ENCODE results near the gene MAP3K2. TPM values are rescaled to one million over a fixed set of nuclear protein-coding genes. Genes with fewer than 3 reads are reported as not detected.

Gene MAP3K2
- total and polyA plus RNA-seq, 4 donors: 6.6 to 79.3 (median 40.6) TPM

DNA sequence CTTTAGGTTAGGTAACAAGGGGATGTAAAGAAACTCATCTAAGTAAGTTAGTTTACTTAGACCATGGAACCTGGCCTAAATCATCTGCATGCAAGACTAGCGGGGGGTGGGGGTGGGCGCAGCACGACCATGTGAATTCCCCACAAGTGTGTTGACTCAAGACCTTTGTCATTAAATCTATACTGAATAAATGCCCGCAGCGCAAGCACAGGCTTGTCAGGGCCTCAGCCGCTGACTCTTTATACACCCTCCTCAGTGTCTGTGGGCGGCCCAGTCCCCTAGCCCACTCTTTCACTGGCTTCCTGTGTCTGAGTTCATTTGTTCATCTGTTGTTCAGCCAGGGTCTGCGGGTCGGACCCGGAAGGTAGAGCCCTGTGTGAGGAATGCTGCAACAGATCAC is 17.8 kb downstream of the MAP3K2 start:
- Histone ChIP-seq H3K4me1 (ENCODE audit: control insufficient read depth in 1 of 2, insufficient read depth in 2 of 2, low read length in 2 of 2) (peaks cover 0 to 2% of the 10 kb centered on the region in 2 donors), H3K9me3 (ENCODE audit: control insufficient read depth, low read length) (no peaks in the 10 kb centered on the region), H3K4me3 (ENCODE audit: low read length in 2 of 2) (no peak overlapping the region), H3K27me3 (ENCODE audit: control insufficient read depth in 1 of 2, insufficient read depth in 2 of 2, low read length in 1 of 2) (no peaks in the 10 kb centered on the region), H3K36me3 (ENCODE audit: control insufficient read depth in 1 of 2, insufficient read depth in 2 of 2, low read length in 1 of 2) (no peaks in the 10 kb centered on the region), H3K27ac (ENCODE audit: low read depth in 1 of 2, low read length in 2 of 2) (no peak overlapping the region)
- intact Hi-C loops (cut with DNase I): loop anchor here in 1 of 2 donors (5.0 kb wide), 1 partner anchor 42 kb away; no protein-coding TSS in a partner anchor
- WGBS, 2 donors: 93 to 94% methylated on average over 10 of the region's 10 CpGs
- DNase-seq (no peak), ATAC-seq (ENCODE audit: low FRiP score) (no peak)

DNA sequence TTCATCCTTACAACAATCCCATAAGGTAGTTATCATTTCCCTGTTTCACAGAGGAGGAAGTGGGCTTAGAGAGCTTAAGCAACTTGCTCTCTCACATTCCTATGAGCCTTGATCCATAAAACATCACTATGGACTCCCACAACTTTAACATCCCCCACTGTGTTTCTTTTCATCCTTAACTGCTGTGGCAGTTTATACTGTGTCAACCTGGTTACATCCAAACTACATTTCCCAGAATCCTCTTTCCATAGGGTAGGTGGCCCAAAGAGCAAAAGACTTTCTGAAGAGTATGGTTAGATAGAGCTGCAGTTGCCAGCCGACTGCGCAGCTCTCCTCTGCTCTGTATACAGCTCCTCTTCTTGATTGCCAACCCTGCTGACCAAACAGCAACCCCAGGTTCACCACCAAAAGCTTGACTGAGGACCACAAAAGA is 22.5 kb downstream of the MAP3K2 start:
- intact Hi-C loops (cut with DNase I): loop anchor here in 1 of 2 donors (10.0 kb wide), 1 partner anchor 50 kb away; the partner anchor contains the start of gene PROC
- H3K36me3 ChIP-seq (ENCODE audit: control insufficient read depth in 1 of 2, insufficient read depth in 2 of 2, low read length in 1 of 2): no peaks in the 10 kb centered on the region
- DNase-seq (no peak), ATAC-seq (ENCODE audit: low FRiP score) (no peak)
- H3K27me3 ChIP-seq (ENCODE audit: control insufficient read depth in 1 of 2, insufficient read depth in 2 of 2, low read length in 1 of 2): no peaks in the 10 kb centered on the region
- peaks cover 2% of the 10 kb centered on the region in 2 donors for H3K4me1 ChIP-seq (ENCODE audit: control insufficient read depth in 1 of 2, insufficient read depth in 2 of 2, low read length in 2 of 2)
- H3K4me3 ChIP-seq (ENCODE audit: low read length in 2 of 2): no peak overlapping the region
- H3K27ac ChIP-seq (ENCODE audit: low read depth in 1 of 2, low read length in 2 of 2): no peak overlapping the region
- H3K9me3 ChIP-seq (ENCODE audit: control insufficient read depth, low read length): no peaks in the 10 kb centered on the region
- WGBS, 2 donors: 74 to 84% methylated on average over 2 of the region's 2 CpGs

DNA sequence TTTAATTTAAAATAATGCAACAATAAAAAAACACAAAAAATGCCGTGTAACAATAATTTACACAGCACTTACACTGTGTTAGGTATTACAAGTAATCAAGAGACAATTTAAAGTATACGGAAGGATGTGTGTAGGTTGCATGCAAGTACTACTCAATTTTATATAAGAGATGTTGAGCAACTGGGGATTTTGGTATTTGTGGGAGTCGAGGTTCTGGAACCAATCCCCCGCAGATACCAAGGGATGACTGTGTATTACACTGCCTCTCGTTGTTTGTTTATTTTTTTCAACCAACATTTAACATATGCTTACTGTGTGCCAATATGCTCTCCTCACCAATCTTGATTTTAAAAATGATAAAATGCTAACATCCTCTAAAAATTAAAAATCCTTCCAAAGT is 24.8 kb downstream of the MAP3K2 start:
- intact Hi-C loops (cut with DNase I): loop anchor here in 1 of 2 donors (10.0 kb wide), 1 partner anchor 52 kb away; the partner anchor contains the start of gene PROC

DNA sequence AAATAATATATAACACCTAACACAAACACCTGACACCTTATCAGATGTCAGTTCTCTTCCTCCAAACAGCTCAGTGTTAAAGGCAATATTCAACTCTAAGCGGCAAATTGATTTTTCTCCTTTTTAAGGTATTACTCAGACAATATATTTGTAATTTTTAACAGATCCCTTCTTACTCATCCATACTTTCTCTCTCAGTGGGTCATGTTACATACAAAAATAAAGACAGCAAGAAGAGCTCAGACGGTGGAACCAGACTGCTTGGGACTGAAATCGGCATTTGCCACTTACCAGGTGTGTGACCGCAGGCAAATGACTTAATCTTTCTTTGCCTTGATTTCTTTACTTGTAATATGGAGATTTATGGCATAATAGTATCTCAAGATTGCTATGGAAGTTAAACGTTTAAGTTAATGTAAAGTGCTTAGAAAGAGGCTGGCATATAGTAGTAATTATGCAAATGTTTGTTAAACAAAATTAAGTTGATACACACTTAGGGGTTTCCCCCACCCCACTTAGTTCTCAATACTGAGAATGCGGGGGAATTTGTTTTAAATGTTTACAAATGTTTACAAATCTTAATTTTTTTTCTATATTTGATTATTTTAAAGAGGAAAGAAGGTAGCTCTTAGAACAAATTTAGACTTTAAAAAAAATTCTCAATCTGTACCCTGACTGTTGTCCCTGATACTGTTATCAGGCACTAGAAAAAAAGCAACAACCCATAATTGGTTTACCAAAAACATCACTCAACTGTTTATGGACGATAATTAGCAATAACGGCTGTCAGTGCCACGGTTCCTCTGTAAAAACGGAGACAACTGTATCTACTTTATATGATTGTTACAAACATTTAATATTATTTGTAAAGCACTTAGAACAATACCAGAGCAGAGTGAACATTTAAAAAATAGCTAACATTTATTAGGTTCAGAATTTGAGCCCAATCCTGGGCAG is 25.6 kb downstream of the MAP3K2 start:
- no peaks in the 10 kb centered on the region for H3K27me3 ChIP-seq (ENCODE audit: control insufficient read depth in 1 of 2, insufficient read depth in 2 of 2, low read length in 1 of 2)
- H3K27ac ChIP-seq (ENCODE audit: low read depth in 1 of 2, low read length in 2 of 2): no peak overlapping the region
- H3K4me1 ChIP-seq (ENCODE audit: control insufficient read depth in 1 of 2, insufficient read depth in 2 of 2, low read length in 2 of 2): peaks cover 2 to 5% of the 10 kb centered on the region in 2 donors
- no peak overlapping the region for H3K4me3 ChIP-seq (ENCODE audit: low read length in 2 of 2)
- H3K9me3 ChIP-seq (ENCODE audit: control insufficient read depth, low read length): no peaks in the 10 kb centered on the region
- 87 to 88% methylated on average over 10 of the region's 10 CpGs for WGBS, 2 donors
- no peaks in the 10 kb centered on the region for H3K36me3 ChIP-seq (ENCODE audit: control insufficient read depth in 1 of 2, insufficient read depth in 2 of 2, low read length in 1 of 2)
- ATAC-seq (ENCODE audit: low FRiP score) (no peak), DNase-seq (no peak)
- intact Hi-C loops (cut with DNase I): loop anchor here in 1 of 2 donors (10.0 kb wide), 1 partner anchor 53 kb away; the partner anchor contains the start of gene PROC

More for the DNA sequence above, 24.8 kb downstream of the MAP3K2 start:
- H3K4me3 ChIP-seq (ENCODE audit: low read length in 2 of 2): no peak overlapping the region
- ATAC-seq (ENCODE audit: low FRiP score): no peak
- no peaks in the 10 kb centered on the region for H3K9me3 ChIP-seq (ENCODE audit: control insufficient read depth, low read length)
- H3K27me3 ChIP-seq (ENCODE audit: control insufficient read depth in 1 of 2, insufficient read depth in 2 of 2, low read length in 1 of 2): no peaks in the 10 kb centered on the region
- DNase-seq: no peak
- 85 to 87% methylated on average over 5 of the region's 5 CpGs for WGBS, 2 donors
- no peaks in the 10 kb centered on the region for H3K36me3 ChIP-seq (ENCODE audit: control insufficient read depth in 1 of 2, insufficient read depth in 2 of 2, low read length in 1 of 2)
- no peak overlapping the region for H3K27ac ChIP-seq (ENCODE audit: low read depth in 1 of 2, low read length in 2 of 2)
- H3K4me1 ChIP-seq (ENCODE audit: control insufficient read depth in 1 of 2, insufficient read depth in 2 of 2, low read length in 2 of 2): peaks cover 2 to 5% of the 10 kb centered on the region in 2 donors

DNA sequence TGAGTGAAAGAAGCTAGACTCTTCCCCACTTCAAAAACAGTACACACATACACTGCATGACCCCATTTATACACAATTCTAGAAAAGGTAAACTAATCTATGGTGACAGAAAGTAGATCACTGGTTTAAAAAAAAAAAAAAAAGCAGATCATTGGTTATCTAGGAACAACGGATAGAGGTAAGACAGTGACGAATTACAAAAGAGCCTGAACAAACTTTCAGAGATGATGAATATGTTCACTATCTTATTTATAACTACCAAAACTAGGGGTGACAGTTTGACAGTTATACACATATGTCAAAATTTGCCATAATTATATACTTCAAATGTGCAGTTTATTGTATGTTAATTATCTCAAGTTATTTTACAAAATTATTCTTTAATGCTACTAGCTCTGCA is 27.5 kb downstream of the MAP3K2 start:
- WGBS, 2 donors: 78% methylated on average over 2 of the region's 2 CpGs

DNA sequence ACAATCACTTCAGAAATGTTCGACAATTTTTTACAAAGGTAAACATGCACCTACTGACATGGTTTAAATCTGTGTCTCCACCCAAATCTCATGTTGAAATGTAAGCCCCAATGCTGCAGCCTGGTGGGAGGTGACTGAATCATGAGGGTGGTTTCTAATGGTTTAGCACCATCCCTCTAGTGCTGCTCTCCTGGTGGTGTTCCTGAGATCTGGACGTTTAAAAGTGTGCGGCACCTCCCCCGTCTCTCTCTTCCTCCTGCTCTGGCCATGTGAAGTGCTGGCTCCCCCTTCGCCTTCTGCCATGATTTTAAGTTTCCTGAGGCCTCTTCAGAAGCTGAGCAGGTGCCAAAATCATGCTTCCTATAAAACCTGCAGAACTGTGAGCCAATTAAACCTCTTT is 28.3 kb downstream of the MAP3K2 start:
- no peak overlapping the region for H3K27ac ChIP-seq (ENCODE audit: low read depth in 1 of 2, low read length in 2 of 2)
- no peak for ATAC-seq (ENCODE audit: low FRiP score)

More for the DNA sequence above, 27.5 kb downstream of the MAP3K2 start:
- intact Hi-C loops (cut with DNase I): loop anchor here in 1 of 2 donors (10.0 kb wide), 1 partner anchor 55 kb away; the partner anchor contains the start of gene PROC
- no peaks in the 10 kb centered on the region for H3K9me3 ChIP-seq (ENCODE audit: control insufficient read depth, low read length)
- DNase-seq (no peak), ATAC-seq (ENCODE audit: low FRiP score) (no peak)
- no peak overlapping the region for H3K27ac ChIP-seq (ENCODE audit: low read depth in 1 of 2, low read length in 2 of 2)
- H3K36me3 ChIP-seq (ENCODE audit: control insufficient read depth in 1 of 2, insufficient read depth in 2 of 2, low read length in 1 of 2): no peaks in the 10 kb centered on the region
- H3K27me3 ChIP-seq (ENCODE audit: control insufficient read depth in 1 of 2, insufficient read depth in 2 of 2, low read length in 1 of 2): no peaks in the 10 kb centered on the region
- H3K4me3 ChIP-seq (ENCODE audit: low read length in 2 of 2): no peak overlapping the region
- H3K4me1 ChIP-seq (ENCODE audit: control insufficient read depth in 1 of 2, insufficient read depth in 2 of 2, low read length in 2 of 2): peaks cover 2 to 5% of the 10 kb centered on the region in 2 donors

DNA sequence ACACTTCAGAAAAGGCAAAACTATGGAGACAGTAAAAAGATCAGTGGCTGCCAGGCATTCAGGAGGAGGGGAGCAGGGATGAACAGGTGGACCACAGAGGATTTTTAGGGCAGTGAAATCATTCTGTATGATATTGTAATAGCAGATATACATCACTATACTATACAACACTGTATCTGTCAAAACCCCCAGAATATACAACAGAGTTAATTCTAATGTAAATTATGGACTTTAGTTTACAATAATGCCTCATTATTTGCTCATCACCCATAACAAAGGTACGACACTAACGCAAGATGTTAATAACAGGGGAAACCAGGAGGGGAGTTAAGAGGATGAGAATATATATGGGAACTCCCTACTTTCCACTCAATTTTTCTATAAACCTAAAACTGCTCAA is 28.8 kb downstream of the MAP3K2 start:
- ATAC-seq (ENCODE audit: low FRiP score) (no peak), DNase-seq (no peak)
- H3K27ac ChIP-seq (ENCODE audit: low read depth in 1 of 2, low read length in 2 of 2): no peak overlapping the region
- H3K4me3 ChIP-seq (ENCODE audit: low read length in 2 of 2): no peak overlapping the region
- peaks cover 2 to 3% of the 10 kb centered on the region in 2 donors for H3K4me1 ChIP-seq (ENCODE audit: control insufficient read depth in 1 of 2, insufficient read depth in 2 of 2, low read length in 2 of 2)
- no peaks in the 10 kb centered on the region for H3K36me3 ChIP-seq (ENCODE audit: control insufficient read depth in 1 of 2, insufficient read depth in 2 of 2, low read length in 1 of 2)
- H3K9me3 ChIP-seq (ENCODE audit: control insufficient read depth, low read length): no peaks in the 10 kb centered on the region
- WGBS, 2 donors: 97 to 100% methylated on average over 2 of the region's 2 CpGs
- intact Hi-C loops (cut with DNase I): no loop called here
- no peaks in the 10 kb centered on the region for H3K27me3 ChIP-seq (ENCODE audit: control insufficient read depth in 1 of 2, insufficient read depth in 2 of 2, low read length in 1 of 2)

More for the DNA sequence above, 28.3 kb downstream of the MAP3K2 start:
- intact Hi-C loops (cut with DNase I): no loop called here
- Histone ChIP-seq H3K9me3 (ENCODE audit: control insufficient read depth, low read length) (no peaks in the 10 kb centered on the region), H3K4me1 (ENCODE audit: control insufficient read depth in 1 of 2, insufficient read depth in 2 of 2, low read length in 2 of 2) (peaks cover 2 to 3% of the 10 kb centered on the region in 2 donors), H3K27me3 (ENCODE audit: control insufficient read depth in 1 of 2, insufficient read depth in 2 of 2, low read length in 1 of 2) (no peaks in the 10 kb centered on the region), H3K4me3 (ENCODE audit: low read length in 2 of 2) (no peak overlapping the region), H3K36me3 (ENCODE audit: control insufficient read depth in 1 of 2, insufficient read depth in 2 of 2, low read length in 1 of 2) (no peaks in the 10 kb centered on the region)
- 63 to 66% methylated on average over 5 of the region's 5 CpGs for WGBS, 2 donors
- DNase-seq: no peak

DNA sequence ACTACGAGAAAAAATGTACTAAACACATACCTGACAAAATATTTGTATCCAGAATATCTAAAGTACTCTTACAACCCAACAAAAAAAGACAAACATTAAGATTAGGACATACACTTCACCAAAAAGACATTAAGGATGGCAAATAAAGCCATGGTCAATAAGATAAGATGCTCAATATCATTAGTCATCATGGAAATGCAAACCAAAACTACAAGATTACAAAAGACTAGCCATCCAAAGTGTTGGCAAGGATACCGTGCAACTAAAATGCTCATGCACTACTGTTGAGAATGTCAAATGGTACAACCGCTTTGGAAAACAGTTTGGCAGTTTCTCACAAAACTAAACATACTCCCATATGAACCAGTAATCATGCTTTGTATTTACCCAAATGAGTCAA is 29.7 kb downstream of the MAP3K2 start:
- Histone ChIP-seq H3K27ac (ENCODE audit: low read depth in 1 of 2, low read length in 2 of 2) (no peak overlapping the region), H3K27me3 (ENCODE audit: control insufficient read depth in 1 of 2, insufficient read depth in 2 of 2, low read length in 1 of 2) (no peaks in the 10 kb centered on the region), H3K4me3 (ENCODE audit: low read length in 2 of 2) (no peak overlapping the region), H3K4me1 (ENCODE audit: control insufficient read depth in 1 of 2, insufficient read depth in 2 of 2, low read length in 2 of 2) (peaks cover 2 to 3% of the 10 kb centered on the region in 2 donors), H3K9me3 (ENCODE audit: control insufficient read depth, low read length) (no peaks in the 10 kb centered on the region), H3K36me3 (ENCODE audit: control insufficient read depth in 1 of 2, insufficient read depth in 2 of 2, low read length in 1 of 2) (no peaks in the 10 kb centered on the region)
- WGBS, 2 donors: 71 to 76% methylated on average over 3 of the region's 3 CpGs
- intact Hi-C loops (cut with DNase I): no loop called here
- DNase-seq (no peak), ATAC-seq (ENCODE audit: low FRiP score) (no peak)

All from aorta (tissue), 5 donors.